IMR-90 (cell line): Measurements from ENCODE around the gene MAPK8IP3. TPM values are rescaled to one million over a fixed set of nuclear protein-coding genes. Genes with fewer than 3 reads are reported as not detected.
A peak's percentile ranks its signal among the peaks of the same experiment; 100 is the strongest.

ENCODE experiments used
- ATAC-seq: fragments of 200-7000 bp; cut with Tn5 transposase; 2 replicates; pipeline ENCODE4 v1.9.1; 2020; ENCODE audit warnings: low read depth, mild to moderate bottlenecking, moderate library complexity
- BruUV-seq: library from RNA; stranded (reverse); fragments of 400-500 nt; replicated peaks from 2 replicates; lab custom pipeline; 2021; lab: Mats Ljungman, UMichigan
- CTCF ChIA-PET: fragments of 300-600 bp; formaldehyde crosslinking; extraction: SDS; loops from one replicate; lab custom pipeline; 2021; ENCODE audit warnings: antibody characterized with exemption; lab: Yijun Ruan, JAX
- POLR2A ChIA-PET: fragments of 300-600 bp; sonication (Branson Sonifier 250); formaldehyde crosslinking; loops from one replicate; lab custom pipeline; 2022; ENCODE audit warnings: antibody characterized with exemption; ENCODE audit not compliant: unreplicated experiment; lab: Charles Lee
- DNase-seq: peaks from one replicate; pipeline ENCODE4 v3.0.0; 2013
- H2AFZ ChIP-seq: replicated peaks from 2 replicates; pipeline ENCODE3; 2013; ENCODE audit warnings: low read length, mild to moderate bottlenecking; ENCODE audit not compliant: poor library complexity
- H2AK5ac ChIP-seq: 2 replicates; pipeline ENCODE4 v1.6.1; 2013; ENCODE audit warnings: low read depth, low read length, inconsistent platforms
- H2AK9ac ChIP-seq: replicated peaks from 2 replicates; pipeline ENCODE3; 2013; ENCODE audit warnings: mild to moderate bottlenecking, low read depth, low read length, moderate library complexity; ENCODE audit not compliant: poor library complexity
- H2BK120ac ChIP-seq: 2 replicates; pipeline ENCODE4 v1.6.1; 2013; ENCODE audit warnings: low read depth, low read length, inconsistent platforms
- H2BK15ac ChIP-seq: 3 replicates; pipeline ENCODE4 v1.6.1; 2013; ENCODE audit warnings: low read depth, low read length, inconsistent platforms
- H2BK20ac ChIP-seq: 2 replicates; pipeline ENCODE4 v1.6.1; 2013; ENCODE audit warnings: low read depth, mild to moderate bottlenecking, inconsistent platforms, low read length, moderate library complexity
- H2BK5ac ChIP-seq: 2 replicates; pipeline ENCODE4 v1.6.1; 2013; ENCODE audit warnings: mild to moderate bottlenecking, low read depth, low read length, inconsistent platforms; ENCODE audit not compliant: poor library complexity, severe bottlenecking
- H3K14ac ChIP-seq: replicated peaks from 2 replicates; pipeline ENCODE4 v1.6.1; 2013; ENCODE audit warnings: low read depth, low read length, inconsistent platforms
- H3K18ac ChIP-seq: 2 replicates; pipeline ENCODE4 v1.6.1; 2013; ENCODE audit warnings: low read depth, low read length, control low read depth
- H3K23ac ChIP-seq: 2 replicates; pipeline ENCODE4 v1.6.1; 2013; ENCODE audit warnings: low read depth, low read length, inconsistent platforms
- H3K27ac ChIP-seq: 2 replicates; pipeline ENCODE4 v1.5.1; 2013; ENCODE audit warnings: mild to moderate bottlenecking, control low read depth, low read length; ENCODE audit not compliant: insufficient read depth
- H3K27me3 ChIP-seq: 2 replicates; pipeline ENCODE4 v1.6.1; 2013; ENCODE audit warnings: low read length; ENCODE audit not compliant: control insufficient read depth, insufficient read depth
- H3K36me3 ChIP-seq: 2 replicates; pipeline ENCODE4 v1.6.1; 2013; ENCODE audit warnings: low read length, mixed read lengths; ENCODE audit not compliant: control insufficient read depth, insufficient read depth
- H3K4ac ChIP-seq: 2 replicates; pipeline ENCODE4 v1.6.1; 2013; ENCODE audit warnings: low read depth, low read length, inconsistent platforms
- H3K4me1 ChIP-seq: 2 replicates; pipeline ENCODE4 v1.6.1; 2013; ENCODE audit warnings: low read length, mixed read lengths; ENCODE audit not compliant: control insufficient read depth, insufficient read depth
- H3K4me2 ChIP-seq: 2 replicates; pipeline ENCODE4 v1.6.1; 2013; ENCODE audit warnings: low read depth, mild to moderate bottlenecking, control low read depth, low read length, moderate library complexity
- H3K4me3 ChIP-seq: 2 replicates; pipeline ENCODE4 v1.5.1; 2013; ENCODE audit warnings: low read depth, mild to moderate bottlenecking, control low read depth, low read length, moderate library complexity; ENCODE audit not compliant: insufficient read depth
- H3K56ac ChIP-seq: 2 replicates; pipeline ENCODE4 v1.6.1; 2013; ENCODE audit warnings: low read length, inconsistent platforms; ENCODE audit not compliant: insufficient read depth; ENCODE audit errors: extremely low read depth
- H3K79me1 ChIP-seq, 2 experiments: 2 replicates each; pipeline ENCODE4 v1.6.1; 2013; ENCODE audit warnings: low read length in 2 of 2, inconsistent platforms in 1 of 2, low read depth in 1 of 2
- H3K9ac ChIP-seq: 2 replicates; pipeline ENCODE4 v1.6.1; 2013; ENCODE audit warnings: low read depth, low read length, control low read depth
- H3K9me1 ChIP-seq: 2 replicates; pipeline ENCODE4 v1.6.1; 2013; ENCODE audit warnings: low read length, inconsistent platforms; ENCODE audit not compliant: insufficient read depth
- H3K9me3 ChIP-seq: 2 replicates; pipeline ENCODE4 v1.6.1; 2013; ENCODE audit warnings: low read length; ENCODE audit not compliant: control insufficient read depth, insufficient read depth
- H4K20me1 ChIP-seq: 2 replicates; pipeline ENCODE4 v1.6.1; 2013; ENCODE audit warnings: low read length, inconsistent platforms; ENCODE audit not compliant: insufficient read depth
- H4K5ac ChIP-seq: 2 replicates; pipeline ENCODE4 v1.6.1; 2013; ENCODE audit warnings: mild to moderate bottlenecking, low read depth, low read length, control low read depth
- H4K8ac ChIP-seq, 2 experiments: 2 replicates each; pipeline ENCODE4 v1.6.1; 2013; ENCODE audit warnings: low read depth in 2 of 2, low read length in 2 of 2, control low read depth in 1 of 2, inconsistent platforms in 1 of 2
- H4K91ac ChIP-seq: 2 replicates; pipeline ENCODE4 v1.6.1; 2013; ENCODE audit warnings: low read depth, low read length, inconsistent platforms; ENCODE audit not compliant: insufficient read depth
- BHLHE40 ChIP-seq: fragments of 150-350 bp; IDR thresholded peaks from 2 replicates; pipeline ENCODE4 v1.6.1; 2016; ENCODE audit warnings: mild to moderate bottlenecking, low read depth, low read length
- MXI1 ChIP-seq: IDR thresholded peaks from 2 replicates; pipeline ENCODE4 v1.6.1; 2012; ENCODE audit warnings: low read depth, mild to moderate bottlenecking, low read length, moderate library complexity, borderline replicate concordance
- WGBS, 2 experiments: methylation state at CpG; one replicate each; pipeline versions ENCODE4 v1.1.5 to v1.1.7; 2013; ENCODE audit warnings: missing lambda C conversion rate in 2 of 2; ENCODE audit not compliant: insufficient read length in 1 of 2; ENCODE audit errors: extremely low coverage in 2 of 2; 5-methylcytosine and 5-hydroxymethylcytosine counted together
- dilution Hi-C: fragments of 300-500 bp; cut with HindIII; formaldehyde crosslinking; loops from one replicate; pipeline ENCODE4 v1.14.3; 2018; ENCODE audit warnings: low sequenced_read_pairs; ENCODE audit not compliant: unreplicated experiment
- in situ Hi-C: fragments of 300-500 bp; cut with MboI; formaldehyde crosslinking; loops from 3 replicates; pipeline ENCODE4 v1.14.3; 2019; ENCODE audit warnings: low sequenced_read_pairs, inconsistent platforms, mixed read lengths
- intact Hi-C: fragments of 100-400 bp; cut with micrococcal nuclease; formaldehyde crosslinking; loops from 2 replicates; pipeline ENCODE4 v1.10.0; 2022
- polyA plus RNA-seq, 3 experiments: library from polyadenylated mRNA; depleted of rRNA; stranded (reverse); fragments of >200 nt; gene quantifications; 2 replicates each; pipeline ENCODE4 v1.2.3, GENCODE V29; 2012; ENCODE audit warnings: low replicate concordance in 1 of 3
- total RNA-seq: library from RNA; depleted of rRNA; stranded (reverse); fragments of >200 nt; gene quantifications from 2 replicates; pipeline ENCODE4 v1.2.3, GENCODE V29; 2012

Gene MAPK8IP3
- total and polyA plus RNA-seq, 2 of the 4 experiments (the other 2 are of a cell fraction): 17.0 to 69.1 TPM

DNA sequence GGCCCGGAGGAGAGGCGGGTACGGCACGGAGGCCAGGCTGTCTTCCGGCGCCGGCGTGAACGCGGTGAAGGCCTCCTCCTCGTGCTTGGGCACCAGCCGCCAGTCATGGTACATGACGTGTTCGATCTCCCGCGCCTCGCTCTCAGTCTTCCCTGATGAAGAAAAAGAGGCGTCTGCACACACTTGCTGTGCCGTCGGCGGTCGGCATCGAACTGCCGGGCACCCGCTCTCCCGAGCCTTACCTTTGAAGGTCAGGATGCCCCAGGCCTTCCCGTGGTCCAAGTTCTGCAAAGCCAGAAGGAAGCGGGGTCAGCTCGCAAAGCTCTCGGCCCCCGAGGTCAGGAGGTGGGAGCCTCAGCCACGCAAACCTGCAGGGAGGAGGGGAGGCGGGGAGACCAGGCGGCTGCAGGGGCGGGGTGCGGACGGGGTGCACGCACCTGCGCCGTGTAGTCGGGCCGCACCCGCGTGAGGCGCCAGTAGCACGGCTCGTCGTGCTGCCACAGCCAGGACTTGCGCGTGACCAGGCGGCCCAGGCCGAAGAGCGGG, 66.4 kb downstream of the MAPK8IP3 start, which contains the start of gene EME2:
Gene EME2, plus strand, starts transcription at position 449 of the 546 bp plus-strand sequence. CDS start 418 bp downstream, outside the sequence.
- peak within 1 kb of the TSS; percentile 85 for H3K27ac ChIP-seq
- H2BK20ac ChIP-seq: no peak within 1 kb of the TSS
- H2AK9ac ChIP-seq: peak within 1 kb of the TSS; percentile 100
- peak; percentile 2 for ATAC-seq
- H3K9ac ChIP-seq: peak within 1 kb of the TSS; percentile 88
- peak within 1 kb of the TSS; percentile 93 for H2AK5ac ChIP-seq
- peaks cover 32% of the 10 kb centered on the region for H3K36me3 ChIP-seq
- H2BK15ac ChIP-seq: no peak within 1 kb of the TSS
- TF ChIP-seq BHLHE40: no peak
- TF ChIP-seq MXI1: peak; percentile 62; the same call in 1 of the 2 replicates
- no peaks in the 10 kb centered on the region for H3K9me3 ChIP-seq
- ChIA-PET POLR2A (no interaction called here), CTCF (interaction anchor here (0.8 to 0.9 kb wide), 2 partner anchors 10 to 67 kb away, joined by 3 read pairs; partner anchors contain the start of genes NUBP2 and SPSB3)
- H3K14ac ChIP-seq: peak within 1 kb of the TSS; percentile 63
- peak within 1 kb of the TSS; percentile 94 for H2AFZ ChIP-seq
- dilution Hi-C loops (no loop called here), in situ Hi-C loops (no loop called here), intact Hi-C loops (no loop called here)
- no TSS peak for BruUV-seq
- H3K4ac ChIP-seq: peak within 1 kb of the TSS; percentile 85
- H3K23ac ChIP-seq: peak within 1 kb of the TSS; percentile 69
- H4K5ac ChIP-seq: peak within 1 kb of the TSS; percentile 68
- peak within 1 kb of the TSS; percentile 84 for H4K91ac ChIP-seq
- peak within 1 kb of the TSS; percentile 93 for H3K4me3 ChIP-seq
- DNase-seq: peak; percentile 33
- 1% methylated on average over 35 of the region's 53 CpGs; no CpG with 5 or more reads in 1 of the 2 experiments for WGBS, 2 experiments
- H2BK5ac ChIP-seq: peak within 1 kb of the TSS; percentile 78
- peak within 1 kb of the TSS; percentile 93 for H3K4me2 ChIP-seq
- no peak within 1 kb of the TSS for H3K18ac ChIP-seq
- peaks cover 28% of the 10 kb centered on the region for H4K20me1 ChIP-seq
- H4K8ac ChIP-seq: peak within 1 kb of the TSS; percentile 77 to 92
- H2BK120ac ChIP-seq: no peak within 1 kb of the TSS
- H3K27me3 ChIP-seq: no peaks in the 10 kb centered on the region
- H3K56ac ChIP-seq: peak within 1 kb of the TSS; percentile 51
- H3K4me1 ChIP-seq: peaks cover 13% of the 10 kb centered on the region
- peaks cover 12 to 50% of the 10 kb centered on the region in 2 experiments for H3K79me1 ChIP-seq
- H3K9me1 ChIP-seq: 0 out of 2 replicates have a peak, but pooled peaks cover 3% of the 10 kb centered on the region
